ENCODE data around the gene MAGEA9.

- TF ChIP-seq POLR2A (IDR thresholded peaks at IDR 0.05) (no peak), CTCF (IDR thresholded peaks at IDR 0.05) (no peak)
Observed at GRCh38 chrX:149759824-149760223, 21.9 kb upstream of the MAGEA9 start.
